ENCODE results near the gene MRPL20. TPM values are rescaled to one million over a fixed set of nuclear protein-coding genes. Genes with fewer than 3 reads are reported as not detected.
"Not testable (repeated sequence)": the region's sequence is repeated elsewhere in the genome, so short reads cannot be mapped to it uniquely, and the experiment has no call there.

MRPL20 gene
- total and polyA plus RNA-seq, 9 donors: 79.9 to 130 (median 95.0) TPM

- DNase-seq: peak in 3 of 5 donors; percentile 51 to 73 (median 65)
Observed at GRCh38 chr1:1419813-1420653, 12.9 kb upstream of the MRPL20 start.

GRCh38 chr1:1419363-1419812 is 12.3 kb upstream of the MRPL20 start:
- peaks cover 9% of the 10 kb centered on the region for H3K4me1 ChIP-seq (ENCODE audit: insufficient read depth)
- WGBS, 3 donors: 74 to 81% (median 75%) methylated on average over 15 to 21 of the region's 21 CpGs
- DNase-seq: peak in 2 of 5 donors; percentile 32 to 38
- H3K27ac ChIP-seq: peak overlapping the region; percentile 74 to 83
- intact Hi-C loops (cut with DNase I): no loop called here
- H3K36me3 ChIP-seq: no peaks in the 10 kb centered on the region
- no peaks in the 10 kb centered on the region for H3K27me3 ChIP-seq
- peak overlapping the region; percentile 34 for H3K4me3 ChIP-seq
- TF ChIP-seq CTCF (IDR thresholded peaks at IDR 0.05) (no peak), POLR2A (IDR thresholded peaks at IDR 0.05) (no peak), EP300 (IDR thresholded peaks at IDR 0.05) (no peak)
- H3K9me3 ChIP-seq: no peaks in the 10 kb centered on the region

More at GRCh38 chr1:1419813-1420653, 12.9 kb upstream of the MRPL20 start:
- 2 to 9% (median 7%) methylated on average over 43 to 112 of the region's 112 CpGs for WGBS, 3 donors
- H3K36me3 ChIP-seq: no peaks in the 10 kb centered on the region
- no peak for TF ChIP-seq EP300 (IDR thresholded peaks at IDR 0.05)
- TF ChIP-seq POLR2A (IDR thresholded peaks at IDR 0.05): no peak
- TF ChIP-seq CTCF (IDR thresholded peaks at IDR 0.05): peak in 2 of 3 donors; percentile 14 to 33
- intact Hi-C loops (cut with DNase I): no loop called here
- no peaks in the 10 kb centered on the region for H3K27me3 ChIP-seq
- H3K4me3 ChIP-seq: peak overlapping the region; percentile 34
- no peaks in the 10 kb centered on the region for H3K9me3 ChIP-seq
- peak overlapping the region; percentile 74 to 83 for H3K27ac ChIP-seq
- H3K4me1 ChIP-seq (ENCODE audit: insufficient read depth): peaks cover 9% of the 10 kb centered on the region

- H3K36me3 ChIP-seq: no peaks in the 10 kb centered on the region
- no peaks in the 10 kb centered on the region for H3K9me3 ChIP-seq
- TF ChIP-seq EP300 (IDR thresholded peaks at IDR 0.05): no peak
- no peak for TF ChIP-seq CTCF (IDR thresholded peaks at IDR 0.05)
- TF ChIP-seq POLR2A (IDR thresholded peaks at IDR 0.05): no peak
- WGBS, 3 donors: 88 to 92% (median 90%) methylated on average over 19 to 26 of the region's 26 CpGs
- no peak for DNase-seq
- H3K4me3 ChIP-seq: no peak overlapping the region
- no peaks in the 10 kb centered on the region for H3K27me3 ChIP-seq
- intact Hi-C loops (cut with DNase I): no loop called here
- no peak overlapping the region for H3K27ac ChIP-seq
- peaks cover 9% of the 10 kb centered on the region for H3K4me1 ChIP-seq (ENCODE audit: insufficient read depth)
Observed at GRCh38 chr1:1418464-1419362, 11.6 kb upstream of the MRPL20 start.

- intact Hi-C loops (cut with DNase I); H3K27ac ChIP-seq: not testable (repeated sequence)
- 86 to 93% (median 87%) methylated on average over 25 of the region's 25 CpGs for whole genome bisulfite sequencing, 3 donors
Observed at GRCh38 chr1:1417825-1418463, 10.9 kb upstream of the MRPL20 start.

GRCh38 chr1:1417396-1417795 is 10.3 kb upstream of the MRPL20 start:
- DNase-seq; H3K27me3 ChIP-seq; intact Hi-C loops (cut with DNase I); H3K4me1 ChIP-seq (ENCODE audit: insufficient read depth); H3K9me3 ChIP-seq; H3K4me3 ChIP-seq; H3K27ac ChIP-seq; H3K36me3 ChIP-seq: not testable (repeated sequence)
- WGBS, 3 donors: 50 to 70% (median 53%) methylated on average over 5 of the region's 5 CpGs

More at GRCh38 chr1:1417825-1418463, 10.9 kb upstream of the MRPL20 start:
- DNase-seq; H3K4me3 ChIP-seq; H3K27me3 ChIP-seq; H3K4me1 ChIP-seq (ENCODE audit: insufficient read depth); H3K9me3 ChIP-seq; H3K36me3 ChIP-seq: not testable (repeated sequence)
